ENCODE measurements around the gene DOCK2. TPM values are rescaled to one million over a fixed set of nuclear protein-coding genes. Genes with fewer than 3 reads are reported as not detected.

DOCK2 gene
- total RNA-seq, 1 experiment from 2014 or later: not detected

DNA sequence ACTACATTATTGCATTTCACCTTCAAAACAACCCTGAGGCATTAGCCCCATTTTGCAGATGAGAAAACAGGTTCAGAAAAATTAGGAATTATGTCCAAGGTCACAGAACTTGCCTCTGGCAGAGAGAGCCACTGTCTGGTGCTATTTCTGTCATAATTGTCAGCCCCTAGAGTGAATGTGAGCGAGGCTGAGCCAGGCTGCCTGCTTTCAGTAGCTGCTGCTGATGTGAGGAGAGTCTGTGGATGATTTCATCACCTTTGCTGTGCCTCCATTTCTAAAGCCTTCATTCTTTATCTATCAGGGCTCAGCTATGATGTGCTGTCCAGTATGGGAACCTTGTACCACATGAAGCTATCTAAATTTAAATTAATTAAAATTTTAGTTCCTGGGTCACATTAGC is 271.8 kb downstream of the DOCK2 start:
- intact Hi-C loops (cut with micrococcal nuclease; ENCODE audit: unreplicated experiment): no loop called here
- no TSS peak for BruUV-seq (replicated peaks)
- CTCF ChIA-PET: no interaction called here
- Mint-ChIP-seq H3K9me3 (ENCODE audit: low read depth, unreplicated experiment) (no peaks in the 10 kb centered on the region), H3K4me3 (ENCODE audit: low read depth, unreplicated experiment) (no peak overlapping the region), H3K27me3 (ENCODE audit: unreplicated experiment) (peaks cover 76% of the 10 kb centered on the region), H3K36me3 (ENCODE audit: insufficient read depth, unreplicated experiment) (no peaks in the 10 kb centered on the region), H3K4me1 (ENCODE audit: low read depth, unreplicated experiment) (no peaks in the 10 kb centered on the region), H3K27ac (ENCODE audit: unreplicated experiment) (no peak overlapping the region)
- TF ChIP-seq, protein P1, sequence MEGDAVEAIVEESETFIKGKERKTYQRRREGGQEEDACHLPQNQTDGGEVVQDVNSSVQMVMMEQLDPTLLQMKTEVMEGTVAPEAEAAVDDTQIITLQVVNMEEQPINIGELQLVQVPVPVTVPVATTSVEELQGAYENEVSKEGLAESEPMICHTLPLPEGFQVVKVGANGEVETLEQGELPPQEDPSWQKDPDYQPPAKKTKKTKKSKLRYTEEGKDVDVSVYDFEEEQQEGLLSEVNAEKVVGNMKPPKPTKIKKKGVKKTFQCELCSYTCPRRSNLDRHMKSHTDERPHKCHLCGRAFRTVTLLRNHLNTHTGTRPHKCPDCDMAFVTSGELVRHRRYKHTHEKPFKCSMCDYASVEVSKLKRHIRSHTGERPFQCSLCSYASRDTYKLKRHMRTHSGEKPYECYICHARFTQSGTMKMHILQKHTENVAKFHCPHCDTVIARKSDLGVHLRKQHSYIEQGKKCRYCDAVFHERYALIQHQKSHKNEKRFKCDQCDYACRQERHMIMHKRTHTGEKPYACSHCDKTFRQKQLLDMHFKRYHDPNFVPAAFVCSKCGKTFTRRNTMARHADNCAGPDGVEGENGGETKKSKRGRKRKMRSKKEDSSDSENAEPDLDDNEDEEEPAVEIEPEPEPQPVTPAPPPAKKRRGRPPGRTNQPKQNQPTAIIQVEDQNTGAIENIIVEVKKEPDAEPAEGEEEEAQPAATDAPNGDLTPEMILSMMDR (IDR thresholded peaks at IDR 0.05; ENCODE audit: unreplicated experiment): no peak
- DNase-seq: no peak

DNA sequence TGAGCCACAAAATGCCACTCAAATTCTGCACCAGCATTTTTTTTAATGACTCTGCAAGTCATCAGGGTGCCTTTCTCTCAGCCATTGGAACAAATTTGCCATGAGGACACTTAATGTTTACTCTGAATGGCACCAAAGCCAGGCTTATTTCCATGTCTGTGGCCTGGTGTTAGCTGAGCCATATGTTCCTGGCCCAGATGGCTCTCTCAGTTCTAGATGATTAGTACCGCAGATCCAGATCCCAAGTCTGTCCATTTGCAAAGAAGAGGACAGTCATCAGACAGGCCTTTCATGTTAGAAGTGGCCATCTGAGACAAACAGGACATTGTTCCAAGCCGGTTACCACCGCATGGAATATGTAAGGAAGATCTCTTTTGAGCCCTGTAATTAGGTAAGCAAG is 272.9 kb downstream of the DOCK2 start:
- CTCF ChIA-PET: no interaction called here
- DNase-seq: no peak
- Mint-ChIP-seq H3K27me3 (ENCODE audit: unreplicated experiment) (peaks cover 76% of the 10 kb centered on the region), H3K9me3 (ENCODE audit: low read depth, unreplicated experiment) (no peaks in the 10 kb centered on the region), H3K4me3 (ENCODE audit: low read depth, unreplicated experiment) (no peak overlapping the region), H3K27ac (ENCODE audit: unreplicated experiment) (no peak overlapping the region), H3K36me3 (ENCODE audit: insufficient read depth, unreplicated experiment) (no peaks in the 10 kb centered on the region), H3K4me1 (ENCODE audit: low read depth, unreplicated experiment) (no peaks in the 10 kb centered on the region)
- BruUV-seq (replicated peaks): no TSS peak
- TF ChIP-seq, protein P1 (IDR thresholded peaks at IDR 0.05; ENCODE audit: unreplicated experiment): no peak
- intact Hi-C loops (cut with micrococcal nuclease; ENCODE audit: unreplicated experiment): loop anchor here (5.0 kb wide), 1 partner anchor 72 kb away; the partner anchor contains the start of gene INSYN2B

DNA sequence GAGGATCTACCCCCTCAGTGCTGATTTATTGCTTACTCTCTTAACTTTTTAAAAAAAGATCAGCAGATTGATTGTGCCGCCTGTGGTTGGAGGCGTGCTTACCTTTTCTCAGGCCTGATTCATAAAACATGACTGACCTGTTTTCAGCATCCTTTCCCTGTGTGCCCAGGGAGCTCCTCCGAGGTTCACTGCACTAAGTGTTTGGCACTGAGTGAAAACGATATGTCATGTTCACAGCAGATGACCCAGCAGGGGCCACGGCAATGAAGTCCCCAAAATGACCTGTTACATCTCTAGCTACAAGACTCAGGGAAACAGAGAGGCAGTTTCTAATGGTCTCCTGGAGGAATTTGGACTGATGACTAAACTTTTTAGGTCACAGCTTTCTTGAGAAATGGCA is 273.3 kb downstream of the DOCK2 start:
- TF ChIP-seq, protein P1 (IDR thresholded peaks at IDR 0.05; ENCODE audit: unreplicated experiment): no peak
- CTCF ChIA-PET: interaction anchor here (0.7 kb wide), 1 partner anchor 15 kb away, joined by 3 read pairs; no protein-coding TSS in a partner anchor
- Mint-ChIP-seq H3K9me3 (ENCODE audit: low read depth, unreplicated experiment) (no peaks in the 10 kb centered on the region), H3K27me3 (ENCODE audit: unreplicated experiment) (peaks cover 80% of the 10 kb centered on the region), H3K27ac (ENCODE audit: unreplicated experiment) (no peak overlapping the region), H3K4me3 (ENCODE audit: low read depth, unreplicated experiment) (no peak overlapping the region), H3K4me1 (ENCODE audit: low read depth, unreplicated experiment) (no peaks in the 10 kb centered on the region), H3K36me3 (ENCODE audit: insufficient read depth, unreplicated experiment) (no peaks in the 10 kb centered on the region)
- BruUV-seq (replicated peaks): no TSS peak
- intact Hi-C loops (cut with micrococcal nuclease; ENCODE audit: unreplicated experiment): loop anchor here (5.0 kb wide), 1 partner anchor 72 kb away; the partner anchor contains the start of gene INSYN2B
- DNase-seq: no peak

DNA sequence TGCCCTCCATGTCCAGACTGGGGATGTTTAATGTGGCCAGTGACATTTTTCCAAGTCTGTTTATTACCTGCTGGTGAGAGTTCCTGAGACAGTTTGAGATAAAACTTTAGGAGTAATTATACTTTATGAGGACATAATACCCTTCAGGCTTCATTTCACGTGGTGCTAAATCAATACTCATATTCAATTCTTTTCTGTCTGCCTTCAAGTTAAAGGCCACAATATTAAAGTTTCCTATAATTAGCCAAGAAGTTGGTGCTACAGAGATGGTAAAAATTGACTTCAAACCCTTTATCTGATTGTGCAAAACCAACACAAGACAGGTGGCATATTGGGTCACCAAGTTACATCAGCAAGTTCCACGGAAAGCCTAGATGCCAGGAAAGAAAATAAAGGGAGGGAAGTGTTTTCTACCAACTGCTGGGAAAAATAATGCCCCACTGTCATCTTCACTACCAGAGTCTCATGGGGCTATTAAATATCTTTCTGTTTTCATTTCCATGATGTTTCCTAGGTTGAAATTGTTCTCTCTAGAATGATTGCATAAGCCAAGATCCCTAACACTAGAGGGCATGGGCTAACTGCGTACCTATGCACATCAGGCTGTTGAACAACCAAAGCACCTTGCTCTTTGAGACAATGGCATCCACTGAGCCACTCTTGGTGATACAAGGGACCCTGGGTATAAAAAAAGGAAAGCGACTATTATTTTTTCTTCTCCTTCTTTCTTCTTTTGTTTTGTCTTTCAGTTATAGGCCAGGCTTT is 274.6 kb downstream of the DOCK2 start:
- H3K9me3 Mint-ChIP-seq (ENCODE audit: low read depth, unreplicated experiment): no peaks in the 10 kb centered on the region
- CTCF ChIA-PET: no interaction called here
- H3K27ac Mint-ChIP-seq (ENCODE audit: unreplicated experiment): no peak overlapping the region
- no peaks in the 10 kb centered on the region for H3K36me3 Mint-ChIP-seq (ENCODE audit: insufficient read depth, unreplicated experiment)
- no peak for DNase-seq
- H3K4me1 Mint-ChIP-seq (ENCODE audit: low read depth, unreplicated experiment): no peaks in the 10 kb centered on the region
- intact Hi-C loops (cut with micrococcal nuclease; ENCODE audit: unreplicated experiment): loop anchor here (5.0 kb wide), 1 partner anchor 71 kb away; the partner anchor contains the start of gene INSYN2B
- H3K27me3 Mint-ChIP-seq (ENCODE audit: unreplicated experiment): peaks cover 78% of the 10 kb centered on the region
- no peak overlapping the region for H3K4me3 Mint-ChIP-seq (ENCODE audit: low read depth, unreplicated experiment)
- TF ChIP-seq, protein P1 (IDR thresholded peaks at IDR 0.05; ENCODE audit: unreplicated experiment): no peak
- BruUV-seq (replicated peaks): no TSS peak

Measured in Calu3 (cell line).